ENCODE data around the gene CDCA8. TPM values are rescaled to one million over a fixed set of nuclear protein-coding genes. Genes with fewer than 3 reads are reported as not detected.

The CDCA8 gene
- polyA plus RNA-seq, 1 experiment, result 28.2 TPM

- ChIA-PET POLR2A (no interaction called here), CTCF (interaction anchor here (1.0 kb wide), 1 partner anchor 12 kb away, joined by 4 read pairs; no protein-coding TSS in a partner anchor)
- H3K27me3 ChIP-seq (ENCODE audit: control insufficient read depth, insufficient read depth, low read length), result peaks cover 7% of the 10 kb centered on the region
- DNase-seq (ENCODE audit: low read depth), result no peak
- no peak for TF ChIP-seq CTCF (IDR thresholded peaks at IDR 0.05; ENCODE audit: insufficient read depth, low read depth, low read length)
- H3K36me3 ChIP-seq (ENCODE audit: control insufficient read depth, insufficient read depth, low read length), result no peaks in the 10 kb centered on the region
- H3K4me3 ChIP-seq (ENCODE audit: low read depth, low read length), result no peak overlapping the region
Measured at GRCh38 chr1:37726751-37727585, 34.7 kb downstream of the CDCA8 start.

GRCh38 chr1:37728416-37728815 is 36.1 kb downstream of the CDCA8 start:
- ChIA-PET CTCF (interaction anchor here (0.6 kb wide), 1 partner anchor 17 kb away, joined by 3 read pairs; no protein-coding TSS in a partner anchor), POLR2A (no interaction called here)
- Histone ChIP-seq H3K36me3 (ENCODE audit: control insufficient read depth, insufficient read depth, low read length) (no peaks in the 10 kb centered on the region), H3K4me3 (ENCODE audit: low read depth, low read length) (no peak overlapping the region), H3K27me3 (ENCODE audit: control insufficient read depth, insufficient read depth, low read length) (peaks cover 7% of the 10 kb centered on the region)
- DNase-seq (ENCODE audit: low read depth), result no peak
- no peak for TF ChIP-seq CTCF (IDR thresholded peaks at IDR 0.05; ENCODE audit: insufficient read depth, low read depth, low read length)

GRCh38 chr1:37730376-37730775 is 38.1 kb downstream of the CDCA8 start:
- Histone ChIP-seq H3K36me3 (ENCODE audit: control insufficient read depth, insufficient read depth, low read length) (no peaks in the 10 kb centered on the region), H3K27me3 (ENCODE audit: control insufficient read depth, insufficient read depth, low read length) (peaks cover 8% of the 10 kb centered on the region), H3K4me3 (ENCODE audit: low read depth, low read length) (no peak overlapping the region)
- TF ChIP-seq CTCF (IDR thresholded peaks at IDR 0.05; ENCODE audit: insufficient read depth, low read depth, low read length), result no peak
- POLR2A ChIA-PET, result no interaction called here
- DNase-seq (ENCODE audit: low read depth), result no peak
- CTCF ChIA-PET, result interaction anchor here (0.6 to 1.3 kb wide), 3 partner anchors 11 to 298 kb away, joined by 3 to 4 read pairs (median 3); no protein-coding TSS in a partner anchor

GRCh38 chr1:37731312-37732019 is 39.1 kb downstream of the CDCA8 start:
- no peak for DNase-seq (ENCODE audit: low read depth)
- H3K27me3 ChIP-seq (ENCODE audit: control insufficient read depth, insufficient read depth, low read length), result peaks cover 6% of the 10 kb centered on the region
- no peaks in the 10 kb centered on the region for H3K36me3 ChIP-seq (ENCODE audit: control insufficient read depth, insufficient read depth, low read length)
- H3K4me3 ChIP-seq (ENCODE audit: low read depth, low read length), result no peak overlapping the region
- TF ChIP-seq CTCF (IDR thresholded peaks at IDR 0.05; ENCODE audit: insufficient read depth, low read depth, low read length), result no peak
- ChIA-PET CTCF (no interaction called here), POLR2A (no interaction called here)

GRCh38 chr1:37732111-37732780 is 39.9 kb downstream of the CDCA8 start:
- DNase-seq (ENCODE audit: low read depth), result no peak
- ChIA-PET CTCF (no interaction called here), POLR2A (no interaction called here)
- H3K36me3 ChIP-seq (ENCODE audit: control insufficient read depth, insufficient read depth, low read length), result no peaks in the 10 kb centered on the region
- no peak overlapping the region for H3K4me3 ChIP-seq (ENCODE audit: low read depth, low read length)
- H3K27me3 ChIP-seq (ENCODE audit: control insufficient read depth, insufficient read depth, low read length), result peaks cover 6% of the 10 kb centered on the region; the same call in 1 of the 2 replicates
- TF ChIP-seq CTCF (IDR thresholded peaks at IDR 0.05; ENCODE audit: insufficient read depth, low read depth, low read length), result no peak

All from BJ (cell line).